Smooth muscle cell (in vitro differentiated cells): Measurements from ENCODE around the gene KIAA1671. TPM values are rescaled to one million over a fixed set of nuclear protein-coding genes. Genes with fewer than 3 reads are reported as not detected.

ENCODE experiments used
- DNase-seq: peaks from one replicate; lab custom pipeline; 2025; ENCODE audit not compliant: unreplicated experiment; lab: John Stamatoyannopoulos, UW
- H2AFZ ChIP-seq: fragments of 200-600 bp; sonication (generic); 2 replicates; pipeline ENCODE4 v1.6.0; 2016; ENCODE audit warnings: antibody characterized with exemption, low read depth, mild to moderate bottlenecking
- H3F3A ChIP-seq: fragments of 200-600 bp; sonication (generic); 2 replicates; pipeline ENCODE4 v1.6.0; 2017; ENCODE audit warnings: antibody characterized with exemption, low read depth
- H3K27ac ChIP-seq: fragments of 200-600 bp; sonication (generic); 2 replicates; pipeline ENCODE4 v1.5.1; 2016; ENCODE audit warnings: low read depth, mild to moderate bottlenecking
- H3K27me3 ChIP-seq: fragments of 200-600 bp; sonication (generic); 2 replicates; pipeline ENCODE4 v1.6.1; 2016; ENCODE audit warnings: low read depth, mild to moderate bottlenecking
- H3K36me3 ChIP-seq: fragments of 200-600 bp; sonication (generic); 2 replicates; pipeline ENCODE4 v1.5.1; 2016; ENCODE audit warnings: low read depth
- H3K4me1 ChIP-seq: fragments of 200-600 bp; sonication (generic); 2 replicates; pipeline ENCODE4 v1.5.1; 2016; ENCODE audit warnings: low read depth
- H3K4me2 ChIP-seq: fragments of 200-600 bp; sonication (generic); 2 replicates; pipeline ENCODE4 v1.6.0; 2016; ENCODE audit warnings: mild to moderate bottlenecking
- H3K4me3 ChIP-seq: fragments of 200-600 bp; sonication (generic); 2 replicates; pipeline ENCODE4 v1.5.1; 2016; ENCODE audit warnings: mild to moderate bottlenecking
- H3K79me2 ChIP-seq: fragments of 200-600 bp; sonication (generic); 2 replicates; pipeline ENCODE4 v1.6.0; 2016; ENCODE audit warnings: low read depth, mild to moderate bottlenecking
- H3K9ac ChIP-seq: fragments of 200-600 bp; sonication (generic); 2 replicates; pipeline ENCODE4 v1.6.0; 2016; ENCODE audit warnings: low read depth
- H3K9me3 ChIP-seq: fragments of 200-600 bp; sonication (generic); replicated peaks from 2 replicates; pipeline ENCODE4 v1.5.1; 2016; ENCODE audit warnings: low read depth
- H4K20me1 ChIP-seq: fragments of 200-600 bp; sonication (generic); 2 replicates; pipeline ENCODE4 v1.6.0; 2016; ENCODE audit warnings: low read depth
- CTCF ChIP-seq: fragments of 200-600 bp; sonication (generic); IDR thresholded peaks from 2 replicates; pipeline ENCODE4 v1.5.1; 2017; ENCODE audit warnings: borderline replicate concordance, mild to moderate bottlenecking, antibody characterized with exemption; ENCODE audit not compliant: insufficient read depth, poor library complexity, severe bottlenecking
- WGBS: methylation state at CpG from one replicate; pipeline ENCODE4 v1.1.7; 2016; ENCODE audit warnings: low lambda C conversion rate; 5-methylcytosine and 5-hydroxymethylcytosine counted together
- polyA plus RNA-seq: library from polyadenylated mRNA; unstranded; fragments of >200 nt; fragmentation: Nextera tagmentation; extraction: Ambion mirVana; gene quantifications from 2 replicates; pipeline ENCODE4 v1.2.1, GENCODE V29; 2016
- total RNA-seq: library from RNA; depleted of rRNA; stranded (reverse); fragments of >200 nt; gene quantifications from 2 replicates; pipeline ENCODE4 v1.2.3, GENCODE V29; 2014

The KIAA1671 gene
- total and polyA plus RNA-seq, 2 experiments from 2014 or later, result 1.7 to 7.6 TPM

GRCh38 chr22:24995649-24996180 lies 43.2 kb downstream of the KIAA1671 start:
- Histone ChIP-seq H3K4me3 (no peak overlapping the region), H3K4me2 (peak overlapping the region; percentile 44), H3K9me3 (no peaks in the 10 kb centered on the region), H3K27ac (no peak overlapping the region), H3K4me1 (peaks cover 24% of the 10 kb centered on the region), H4K20me1 (peaks cover 4% of the 10 kb centered on the region), H3K36me3 (no peaks in the 10 kb centered on the region), H3F3A (peaks cover 17% of the 10 kb centered on the region), H3K79me2 (no peaks in the 10 kb centered on the region), H3K27me3 (no peaks in the 10 kb centered on the region), H2AFZ (no peak overlapping the region), H3K9ac (no peak overlapping the region)
- DNase-seq, result no peak
- TF ChIP-seq CTCF, result no peak
- WGBS, result 67% methylated on average over 2 of the region's 2 CpGs

GRCh38 chr22:24996420-24996952 lies 44.0 kb downstream of the KIAA1671 start:
- H3K36me3 ChIP-seq, result no peaks in the 10 kb centered on the region
- peak overlapping the region; percentile 8 for H3K27ac ChIP-seq
- peaks cover 11% of the 10 kb centered on the region for H3F3A ChIP-seq
- H3K9me3 ChIP-seq, result no peaks in the 10 kb centered on the region
- no peak for TF ChIP-seq CTCF
- no peak overlapping the region for H3K4me3 ChIP-seq
- WGBS, result 0% methylated on average over 4 of the region's 5 CpGs
- no peaks in the 10 kb centered on the region for H3K79me2 ChIP-seq
- no peaks in the 10 kb centered on the region for H3K27me3 ChIP-seq
- H3K4me1 ChIP-seq, result peaks cover 18% of the 10 kb centered on the region
- H3K4me2 ChIP-seq, result peak overlapping the region; percentile 44
- no peak overlapping the region for H3K9ac ChIP-seq
- H2AFZ ChIP-seq, result no peak overlapping the region
- peaks cover 4% of the 10 kb centered on the region for H4K20me1 ChIP-seq
- peak; percentile 30 for DNase-seq

- Histone ChIP-seq H3K9me3 (no peaks in the 10 kb centered on the region), H3K36me3 (no peaks in the 10 kb centered on the region), H3F3A (peaks cover 11% of the 10 kb centered on the region), H2AFZ (no peak overlapping the region), H3K4me3 (no peak overlapping the region), H3K27ac (peak overlapping the region; percentile 2), H3K27me3 (no peaks in the 10 kb centered on the region), H3K9ac (no peak overlapping the region), H4K20me1 (peaks cover 4% of the 10 kb centered on the region), H3K4me2 (peak overlapping the region; percentile 44), H3K4me1 (peaks cover 18% of the 10 kb centered on the region), H3K79me2 (no peaks in the 10 kb centered on the region)
- DNase-seq, result no peak
- WGBS, result 42% methylated on average over 6 of the region's 6 CpGs
- no peak for TF ChIP-seq CTCF
These were observed 44.5 kb downstream of the KIAA1671 start for GRCh38 chr22:24997023-24997422.

- Histone ChIP-seq H3F3A (peaks cover 3% of the 10 kb centered on the region), H3K27me3 (no peaks in the 10 kb centered on the region), H3K9ac (no peak overlapping the region), H2AFZ (no peak overlapping the region), H3K4me3 (no peak overlapping the region), H3K4me2 (no peak overlapping the region), H4K20me1 (peaks cover 4% of the 10 kb centered on the region), H3K27ac (no peak overlapping the region), H3K9me3 (no peaks in the 10 kb centered on the region), H3K36me3 (no peaks in the 10 kb centered on the region), H3K79me2 (no peaks in the 10 kb centered on the region), H3K4me1 (peaks cover 18% of the 10 kb centered on the region)
- DNase-seq, result no peak
- TF ChIP-seq CTCF, result no peak
- 76% methylated on average over 8 of the region's 8 CpGs for WGBS
These were observed 48.2 kb downstream of the KIAA1671 start for GRCh38 chr22:25000686-25001085.
